Measurements from ENCODE around the gene TMEM161B. TPM values are rescaled to one million over a fixed set of nuclear protein-coding genes. Genes with fewer than 3 reads are reported as not detected.
"Not testable (repeated sequence)": the region's sequence is repeated elsewhere in the genome, so short reads cannot be mapped to it uniquely, and the experiment has no call there.

Gene TMEM161B
- total and polyA plus RNA-seq, 5 experiments from 2014 or later = 6.5 to 35.9 (median 12.7) TPM

GRCh38 chr5:88203981-88204750, 64.5 kb downstream of the TMEM161B start:
- Mint-ChIP-seq H3K27ac (peak overlapping the region; percentile 24 to 94 (median 88)), H3K9me3 (no peaks in the 10 kb centered on the region), H3K4me1 (peaks cover 0 to 12% (median 3%) of the 10 kb centered on the region in 4 donors), H3K36me3 (peaks cover 21 to 70% (median 30%) of the 10 kb centered on the region in 3 donors), H3K27me3 (no peaks in the 10 kb centered on the region), H3K4me3 (peak overlapping the region in 9 of 10 donors; percentile 4 to 86 (median 48))
- peak; percentile 91 to 95 for ATAC-seq
- POLR2A ChIA-PET = no interaction called here
- DNase-seq = peak in 8 of 10 donors; percentile 1 to 71 (median 44)

DNA sequence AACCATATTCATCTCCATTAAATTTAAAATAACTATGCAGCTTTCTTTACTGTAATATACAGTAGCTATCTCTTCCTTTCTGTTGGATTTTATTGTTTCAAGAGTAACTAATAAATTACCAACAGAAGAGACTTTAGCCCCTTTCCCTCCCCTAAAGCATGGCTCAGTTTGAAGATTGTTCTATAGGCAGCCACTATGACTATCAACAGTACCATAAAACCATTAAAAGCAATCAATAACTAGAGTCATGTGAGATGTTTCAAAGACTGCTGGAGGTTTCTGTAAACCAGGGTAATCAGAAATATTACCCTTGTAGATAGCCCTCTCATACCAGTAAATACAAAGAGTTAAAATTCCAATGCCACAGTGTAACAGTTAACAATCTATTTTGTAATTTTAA, 73.0 kb downstream of the TMEM161B start:
- POLR2A ChIA-PET = no interaction called here

DNA sequence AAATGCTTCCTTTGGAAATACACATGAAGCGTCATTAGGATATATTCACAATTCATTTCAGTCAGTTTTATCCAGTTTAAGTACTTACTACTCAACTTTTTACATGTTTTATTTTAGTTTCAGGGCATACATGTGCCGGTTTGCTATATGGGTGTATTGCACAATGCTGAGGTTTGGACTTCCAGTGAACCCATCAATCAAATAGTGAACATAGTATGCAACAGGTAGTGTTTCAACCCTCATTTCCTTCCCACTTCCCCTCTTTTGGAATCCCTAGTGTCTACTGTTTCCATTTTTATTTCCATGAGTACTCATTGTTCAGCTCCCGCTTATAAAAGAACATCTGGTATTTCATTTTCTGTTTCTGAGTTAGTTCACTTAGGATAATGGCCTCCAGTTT, 74.7 kb downstream of the TMEM161B start:
- ATAC-seq (no peak), DNase-seq (no peak)
- POLR2A ChIA-PET = no interaction called here
- Mint-ChIP-seq H3K9me3 (peaks cover 0 to 39% (median 18%) of the 10 kb centered on the region in 9 donors), H3K36me3 (peaks cover 46 to 63% (median 63%) of the 10 kb centered on the region in 3 donors), H3K4me3 (no peak overlapping the region), H3K27ac (peak overlapping the region in 1 of 10 donors; percentile 63), H3K4me1 (no peaks in the 10 kb centered on the region), H3K27me3 (no peaks in the 10 kb centered on the region)

More for the DNA sequence above, 73.0 kb downstream of the TMEM161B start:
- Mint-ChIP-seq H3K4me3 (no peak overlapping the region), H3K9me3 (peaks cover 0 to 21% (median 11%) of the 10 kb centered on the region in 9 donors), H3K27ac (no peak overlapping the region), H3K36me3 (peaks cover 41 to 67% (median 59%) of the 10 kb centered on the region in 3 donors), H3K27me3 (no peaks in the 10 kb centered on the region), H3K4me1 (no peaks in the 10 kb centered on the region)
- ATAC-seq = no peak
- no peak for DNase-seq

DNA sequence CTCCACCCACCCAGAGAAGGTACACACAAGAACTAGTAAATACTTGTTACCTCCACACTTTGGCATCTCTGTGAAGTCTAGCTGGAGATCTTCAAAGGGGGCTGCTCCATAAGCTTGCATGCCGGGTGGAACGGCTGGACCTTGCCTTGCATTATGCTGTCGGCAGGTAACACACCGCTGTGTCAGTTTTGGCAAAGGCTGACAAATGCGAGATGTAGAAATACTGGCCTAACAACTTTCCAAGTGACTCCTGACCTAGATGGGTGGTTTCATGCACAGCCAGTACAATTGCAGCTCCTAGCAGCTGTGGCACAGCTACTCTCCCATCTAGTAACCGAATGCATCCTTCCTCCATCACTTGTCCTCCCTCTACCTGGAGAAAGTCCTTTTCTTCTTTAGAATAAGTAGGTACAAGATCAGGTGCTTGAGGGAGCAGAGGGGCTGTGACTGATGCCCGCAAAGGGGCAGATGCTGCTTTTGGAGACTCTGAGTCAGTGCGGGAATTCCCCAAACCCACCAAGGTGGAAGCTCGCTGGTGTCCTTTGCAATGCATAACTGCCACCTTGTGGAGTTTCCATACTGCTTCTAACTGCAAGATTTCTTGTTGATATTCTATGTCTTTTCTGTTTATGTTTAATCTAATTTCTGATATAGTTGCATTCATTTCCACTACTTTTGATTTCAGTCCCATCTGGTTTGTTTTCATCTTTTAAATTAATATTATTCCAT, 78.4 kb downstream of the TMEM161B start:
- no peaks in the 10 kb centered on the region for H3K4me1 Mint-ChIP-seq
- H3K4me3 Mint-ChIP-seq = no peak overlapping the region
- peaks cover 45 to 65% (median 64%) of the 10 kb centered on the region in 3 donors for H3K36me3 Mint-ChIP-seq
- POLR2A ChIA-PET = interaction anchor here (0.6 kb wide), 1 partner anchor 10 kb away, joined by 3 read pairs; no protein-coding TSS in a partner anchor
- ATAC-seq (no peak), DNase-seq (no peak)
- no peaks in the 10 kb centered on the region for H3K27me3 Mint-ChIP-seq
- peaks cover 3 to 69% (median 27%) of the 10 kb centered on the region in 9 donors for H3K9me3 Mint-ChIP-seq
- H3K27ac Mint-ChIP-seq = no peak overlapping the region

GRCh38 chr5:88189484-88189883, 79.2 kb downstream of the TMEM161B start:
- not testable (repeated sequence) for ATAC-seq, H3K27ac Mint-ChIP-seq, H3K27me3 Mint-ChIP-seq, H3K4me1 Mint-ChIP-seq, H3K4me3 Mint-ChIP-seq, DNase-seq
- peaks cover 40 to 61% (median 60%) of the 10 kb centered on the region in 3 donors for H3K36me3 Mint-ChIP-seq
- POLR2A ChIA-PET = interaction anchor here (0.6 kb wide), 1 partner anchor 11 kb away, joined by 3 read pairs; no protein-coding TSS in a partner anchor
- peaks cover 3 to 72% (median 29%) of the 10 kb centered on the region in 9 donors for H3K9me3 Mint-ChIP-seq

- POLR2A ChIA-PET = no interaction called here
- Mint-ChIP-seq H3K27ac (no peak overlapping the region), H3K4me3 (no peak overlapping the region), H3K36me3 (peaks cover 33 to 52% (median 52%) of the 10 kb centered on the region in 3 donors), H3K27me3 (no peaks in the 10 kb centered on the region), H3K9me3 (peaks cover 3 to 65% (median 24%) of the 10 kb centered on the region in 9 donors), H3K4me1 (no peaks in the 10 kb centered on the region)
- DNase-seq (no peak), ATAC-seq (no peak)
Measured at GRCh38 chr5:88188458-88189132, 80.0 kb downstream of the TMEM161B start.

DNA sequence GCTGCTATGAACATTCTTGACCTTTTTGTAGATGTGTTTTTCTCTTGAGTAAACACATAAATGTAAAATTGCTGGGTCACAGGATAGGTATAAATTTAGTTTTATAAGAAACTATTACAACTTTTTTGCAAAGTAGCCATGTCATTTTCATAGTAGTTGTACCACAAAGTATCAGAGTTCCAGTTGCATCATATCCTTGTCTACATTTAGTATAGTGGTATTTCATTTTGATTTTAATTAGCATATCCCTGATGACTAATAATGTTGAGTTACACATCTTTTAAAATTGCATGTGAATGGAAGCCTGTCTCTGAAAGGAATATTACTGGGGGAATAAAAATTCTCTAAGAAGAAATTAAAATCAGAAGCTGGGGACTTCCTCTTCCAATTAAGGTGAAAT, 85.4 kb downstream of the TMEM161B start:
- H3K27ac Mint-ChIP-seq = no peak overlapping the region
- H3K36me3 Mint-ChIP-seq = peaks cover 6 to 21% (median 19%) of the 10 kb centered on the region in 3 donors

DNA sequence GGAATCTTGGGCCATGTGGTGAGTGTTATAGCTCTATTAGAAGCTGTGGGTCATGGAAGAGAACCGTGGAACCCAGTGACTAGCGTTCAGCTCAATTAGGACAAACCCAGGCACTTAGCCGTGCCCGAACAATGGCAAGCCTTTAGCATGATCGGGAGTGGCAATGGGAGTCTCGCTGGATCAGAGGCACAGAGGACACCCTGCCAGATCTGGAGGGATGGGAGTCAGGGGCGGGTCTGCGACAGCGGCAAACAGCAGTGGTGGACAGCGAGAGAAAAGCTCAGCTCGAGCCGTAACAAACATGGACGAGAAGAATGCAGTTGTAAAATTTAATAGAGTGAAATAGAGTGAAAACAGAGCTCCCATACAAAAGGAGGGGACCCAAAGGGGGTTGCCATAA, 91.2 kb downstream of the TMEM161B start:
- H3K9me3 Mint-ChIP-seq, H3K4me1 Mint-ChIP-seq, H3K4me3 Mint-ChIP-seq, DNase-seq, POLR2A ChIA-PET, H3K27ac Mint-ChIP-seq, ATAC-seq, H3K36me3 Mint-ChIP-seq: not testable (repeated sequence)
- H3K27me3 Mint-ChIP-seq = peaks cover 0 to 18% (median 7%) of the 10 kb centered on the region in 5 donors

More for the DNA sequence above, 85.4 kb downstream of the TMEM161B start:
- ATAC-seq (no peak), DNase-seq (no peak)
- Mint-ChIP-seq H3K4me3 (no peak overlapping the region), H3K4me1 (no peaks in the 10 kb centered on the region), H3K27me3 (no peaks in the 10 kb centered on the region), H3K9me3 (peaks cover 0 to 27% (median 11%) of the 10 kb centered on the region in 9 donors)
- POLR2A ChIA-PET = no interaction called here

DNA sequence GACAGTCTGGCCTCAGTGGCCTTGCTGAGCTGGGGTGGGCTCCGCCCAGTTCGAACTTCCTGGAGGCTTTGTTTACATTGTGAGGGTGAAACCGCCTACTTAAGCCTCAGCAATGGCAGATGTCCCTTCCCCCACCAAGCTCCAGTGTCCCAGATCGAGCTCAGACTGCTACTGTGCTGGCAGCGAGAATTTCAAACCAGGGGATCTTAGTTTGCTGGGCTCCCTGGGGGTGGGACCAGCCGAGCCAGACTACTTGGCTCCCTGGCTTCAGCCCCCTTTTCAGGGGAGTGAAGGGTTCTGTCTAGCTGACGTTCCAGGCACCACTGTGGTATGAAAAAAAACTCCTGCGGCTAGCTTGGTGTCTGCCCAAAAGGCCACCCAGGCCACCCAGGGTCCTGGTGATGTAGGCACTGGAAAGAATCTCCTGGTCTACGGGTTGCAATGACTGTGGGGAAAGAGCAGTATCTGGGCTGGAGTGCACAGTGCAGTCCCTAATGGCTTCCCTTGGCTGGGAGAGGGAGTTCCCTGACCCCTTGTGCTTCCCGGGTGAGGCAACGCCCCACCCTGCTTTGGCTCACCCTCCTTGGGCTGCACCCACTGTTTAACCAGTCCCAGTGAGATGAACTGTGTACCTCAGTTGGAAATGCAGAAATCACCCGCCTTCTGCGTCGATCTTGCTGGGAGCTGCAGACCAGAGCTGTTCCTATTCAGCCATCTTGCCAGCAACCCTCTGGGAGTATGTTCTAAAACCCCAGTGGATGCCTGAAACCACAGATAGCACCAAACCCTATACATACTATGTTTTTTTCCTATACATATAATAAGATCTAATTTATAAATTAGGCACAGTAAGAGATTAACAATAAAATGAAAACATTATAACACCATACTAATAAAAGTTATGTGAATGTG, 95.5 kb downstream of the TMEM161B start:
- Mint-ChIP-seq H3K27me3 (peaks cover 33 to 46% (median 34%) of the 10 kb centered on the region in 5 donors), H3K4me1 (peaks cover 0 to 1% (median 0%) of the 10 kb centered on the region in 4 donors), H3K36me3 (peaks cover 0 to 20% (median 8%) of the 10 kb centered on the region in 3 donors), H3K27ac (no peak overlapping the region), H3K4me3 (no peak overlapping the region), H3K9me3 (peaks cover 12 to 43% (median 19%) of the 10 kb centered on the region in 9 donors)
- POLR2A ChIA-PET = no interaction called here
- ATAC-seq = no peak
- no peak for DNase-seq

DNA sequence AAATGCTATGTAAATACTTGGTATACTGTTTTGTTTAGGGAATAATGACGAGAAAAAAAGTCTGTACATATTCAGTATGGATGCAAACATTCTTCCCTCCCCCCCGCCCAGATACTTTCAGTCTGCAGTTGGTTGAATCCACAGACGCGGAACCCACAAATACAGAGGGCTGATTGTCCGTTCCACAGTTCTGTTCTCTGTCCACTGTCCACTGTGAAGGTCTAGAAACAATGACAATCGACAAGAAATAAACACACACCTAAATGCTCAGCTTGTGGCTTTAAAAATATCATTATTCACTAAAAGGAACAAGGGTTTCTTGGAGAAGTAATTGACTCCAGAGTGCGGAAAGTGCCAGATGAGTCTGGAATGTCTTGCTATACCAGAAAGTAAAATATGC, 109.1 kb downstream of the TMEM161B start:
- Mint-ChIP-seq H3K4me3 (no peak overlapping the region), H3K4me1 (no peaks in the 10 kb centered on the region), H3K27me3 (peaks cover 5 to 53% (median 24%) of the 10 kb centered on the region in 5 donors), H3K9me3 (peaks cover 0 to 7% (median 3%) of the 10 kb centered on the region in 9 donors), H3K36me3 (peaks cover 0 to 3% (median 0%) of the 10 kb centered on the region in 3 donors), H3K27ac (no peak overlapping the region)
- ATAC-seq (no peak), DNase-seq (no peak)
- POLR2A ChIA-PET = no interaction called here

DNA sequence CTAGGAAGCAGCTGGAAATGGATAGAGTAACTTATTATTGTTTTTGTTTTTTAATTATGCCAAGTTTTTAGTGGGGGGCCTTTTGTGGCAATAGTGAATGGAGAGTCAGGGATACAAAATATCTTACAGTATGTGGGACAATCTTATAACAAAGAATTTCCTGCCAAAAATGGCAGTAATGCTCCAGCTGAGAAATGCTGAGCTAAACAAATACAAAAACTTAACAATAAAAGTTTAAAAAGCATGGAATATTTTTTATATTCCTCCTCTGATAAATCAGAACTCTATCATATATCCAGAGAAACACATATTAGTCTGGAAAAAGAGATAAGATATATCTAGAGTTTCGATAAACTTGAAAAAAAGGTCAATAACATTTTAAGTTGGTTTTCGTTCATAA, 110.6 kb downstream of the TMEM161B start:
- H3K4me3 Mint-ChIP-seq = no peak overlapping the region
- H3K9me3 Mint-ChIP-seq = peaks cover 0 to 8% (median under 1%) of the 10 kb centered on the region in 9 donors

More for the DNA sequence above, 110.6 kb downstream of the TMEM161B start:
- POLR2A ChIA-PET = no interaction called here
- no peak overlapping the region for H3K27ac Mint-ChIP-seq
- peaks cover 0 to 8% (median 0%) of the 10 kb centered on the region in 3 donors for H3K36me3 Mint-ChIP-seq
- no peaks in the 10 kb centered on the region for H3K4me1 Mint-ChIP-seq
- peaks cover 11 to 64% (median 22%) of the 10 kb centered on the region in 5 donors for H3K27me3 Mint-ChIP-seq
- no peak for DNase-seq
- ATAC-seq = no peak
